Measurements from ENCODE around the gene CMSS1. TPM values are rescaled to one million over a fixed set of nuclear protein-coding genes. Genes with fewer than 3 reads are reported as not detected.

The CMSS1 gene
- polyA plus RNA-seq, 1 donor from 2014 or later = 31.8 TPM

- no peak for TF ChIP-seq POLR2AphosphoS5 (IDR thresholded peaks at IDR 0.05)
- TF ChIP-seq, protein P1, sequence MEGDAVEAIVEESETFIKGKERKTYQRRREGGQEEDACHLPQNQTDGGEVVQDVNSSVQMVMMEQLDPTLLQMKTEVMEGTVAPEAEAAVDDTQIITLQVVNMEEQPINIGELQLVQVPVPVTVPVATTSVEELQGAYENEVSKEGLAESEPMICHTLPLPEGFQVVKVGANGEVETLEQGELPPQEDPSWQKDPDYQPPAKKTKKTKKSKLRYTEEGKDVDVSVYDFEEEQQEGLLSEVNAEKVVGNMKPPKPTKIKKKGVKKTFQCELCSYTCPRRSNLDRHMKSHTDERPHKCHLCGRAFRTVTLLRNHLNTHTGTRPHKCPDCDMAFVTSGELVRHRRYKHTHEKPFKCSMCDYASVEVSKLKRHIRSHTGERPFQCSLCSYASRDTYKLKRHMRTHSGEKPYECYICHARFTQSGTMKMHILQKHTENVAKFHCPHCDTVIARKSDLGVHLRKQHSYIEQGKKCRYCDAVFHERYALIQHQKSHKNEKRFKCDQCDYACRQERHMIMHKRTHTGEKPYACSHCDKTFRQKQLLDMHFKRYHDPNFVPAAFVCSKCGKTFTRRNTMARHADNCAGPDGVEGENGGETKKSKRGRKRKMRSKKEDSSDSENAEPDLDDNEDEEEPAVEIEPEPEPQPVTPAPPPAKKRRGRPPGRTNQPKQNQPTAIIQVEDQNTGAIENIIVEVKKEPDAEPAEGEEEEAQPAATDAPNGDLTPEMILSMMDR (IDR thresholded peaks at IDR 0.05; ENCODE audit: poor library complexity, severe bottlenecking) = no peak
- TF ChIP-seq MXI1 (conservative IDR thresholded peaks at IDR 0.05; ENCODE audit: poor library complexity, severe bottlenecking) = no peak
- no peak for TF ChIP-seq SMC3 (conservative IDR thresholded peaks at IDR 0.05; ENCODE audit: poor library complexity)
- no peak for TF ChIP-seq EZH2 (IDR thresholded peaks at IDR 0.05; ENCODE audit: borderline replicate concordance, insufficient read depth, low read length, poor library complexity, severe bottlenecking)
- TF ChIP-seq, protein P2, sequence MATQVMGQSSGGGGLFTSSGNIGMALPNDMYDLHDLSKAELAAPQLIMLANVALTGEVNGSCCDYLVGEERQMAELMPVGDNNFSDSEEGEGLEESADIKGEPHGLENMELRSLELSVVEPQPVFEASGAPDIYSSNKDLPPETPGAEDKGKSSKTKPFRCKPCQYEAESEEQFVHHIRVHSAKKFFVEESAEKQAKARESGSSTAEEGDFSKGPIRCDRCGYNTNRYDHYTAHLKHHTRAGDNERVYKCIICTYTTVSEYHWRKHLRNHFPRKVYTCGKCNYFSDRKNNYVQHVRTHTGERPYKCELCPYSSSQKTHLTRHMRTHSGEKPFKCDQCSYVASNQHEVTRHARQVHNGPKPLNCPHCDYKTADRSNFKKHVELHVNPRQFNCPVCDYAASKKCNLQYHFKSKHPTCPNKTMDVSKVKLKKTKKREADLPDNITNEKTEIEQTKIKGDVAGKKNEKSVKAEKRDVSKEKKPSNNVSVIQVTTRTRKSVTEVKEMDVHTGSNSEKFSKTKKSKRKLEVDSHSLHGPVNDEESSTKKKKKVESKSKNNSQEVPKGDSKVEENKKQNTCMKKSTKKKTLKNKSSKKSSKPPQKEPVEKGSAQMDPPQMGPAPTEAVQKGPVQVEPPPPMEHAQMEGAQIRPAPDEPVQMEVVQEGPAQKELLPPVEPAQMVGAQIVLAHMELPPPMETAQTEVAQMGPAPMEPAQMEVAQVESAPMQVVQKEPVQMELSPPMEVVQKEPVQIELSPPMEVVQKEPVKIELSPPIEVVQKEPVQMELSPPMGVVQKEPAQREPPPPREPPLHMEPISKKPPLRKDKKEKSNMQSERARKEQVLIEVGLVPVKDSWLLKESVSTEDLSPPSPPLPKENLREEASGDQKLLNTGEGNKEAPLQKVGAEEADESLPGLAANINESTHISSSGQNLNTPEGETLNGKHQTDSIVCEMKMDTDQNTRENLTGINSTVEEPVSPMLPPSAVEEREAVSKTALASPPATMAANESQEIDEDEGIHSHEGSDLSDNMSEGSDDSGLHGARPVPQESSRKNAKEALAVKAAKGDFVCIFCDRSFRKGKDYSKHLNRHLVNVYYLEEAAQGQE (IDR thresholded peaks at IDR 0.05; ENCODE audit: borderline replicate concordance) = no peak
- TF ChIP-seq RAD21 (conservative IDR thresholded peaks at IDR 0.05) = no peak
- TF ChIP-seq TAF1 (IDR thresholded peaks at IDR 0.05; ENCODE audit: low read depth) = no peak
- TF ChIP-seq EP300 (conservative IDR thresholded peaks at IDR 0.05; ENCODE audit: poor library complexity, severe bottlenecking) = no peak
- Histone ChIP-seq H3F3A (ENCODE audit: insufficient read depth, low read length, poor library complexity, severe bottlenecking) (no peaks in the 10 kb centered on the region), H3K79me2 (replicated peaks; ENCODE audit: insufficient read depth, low read length) (no peaks in the 10 kb centered on the region), H3K9me2 (ENCODE audit: insufficient read depth, low read length) (no peaks in the 10 kb centered on the region), H3K27me3 (ENCODE audit: insufficient read depth, low read depth, low read length) (no peaks in the 10 kb centered on the region), H3K4me3 (ENCODE audit: low read length) (no peak overlapping the region), H3K36me3 (ENCODE audit: insufficient read depth, low read length) (no peaks in the 10 kb centered on the region), H3K9me3 (ENCODE audit: low read length) (no peaks in the 10 kb centered on the region), H2AFZ (ENCODE audit: low read depth, low read length) (no peak overlapping the region), H4K20me1 (ENCODE audit: insufficient read depth) (no peaks in the 10 kb centered on the region), H3K4me2 (ENCODE audit: low read length) (no peak overlapping the region), H3K27ac (ENCODE audit: low read length) (no peak overlapping the region), H3K9ac (ENCODE audit: low read length) (no peak overlapping the region)
Measured at GRCh38 chr3:100024520-100025303, 207.1 kb downstream of the CMSS1 start.

- no peak overlapping the region for H3K4me3 ChIP-seq (ENCODE audit: low read length)
- no peaks in the 10 kb centered on the region for H3K9me2 ChIP-seq (ENCODE audit: insufficient read depth, low read length)
- no peaks in the 10 kb centered on the region for H3K36me3 ChIP-seq (ENCODE audit: insufficient read depth, low read length)
- no peak overlapping the region for H3K9ac ChIP-seq (ENCODE audit: low read length)
- no peak overlapping the region for H2AFZ ChIP-seq (ENCODE audit: low read depth, low read length)
- no peak overlapping the region for H3K27ac ChIP-seq (ENCODE audit: low read length)
- H3K9me3 ChIP-seq (ENCODE audit: low read length) = no peaks in the 10 kb centered on the region
- H3F3A ChIP-seq (ENCODE audit: insufficient read depth, low read length, poor library complexity, severe bottlenecking) = no peaks in the 10 kb centered on the region
- H4K20me1 ChIP-seq (ENCODE audit: insufficient read depth) = no peaks in the 10 kb centered on the region
- TF ChIP-seq, protein P2 (IDR thresholded peaks at IDR 0.05; ENCODE audit: borderline replicate concordance) = no peak
- TF ChIP-seq MXI1 (conservative IDR thresholded peaks at IDR 0.05; ENCODE audit: poor library complexity, severe bottlenecking) (no peak), SMC3 (conservative IDR thresholded peaks at IDR 0.05; ENCODE audit: poor library complexity) (no peak), POLR2AphosphoS5 (IDR thresholded peaks at IDR 0.05) (no peak), TAF1 (IDR thresholded peaks at IDR 0.05; ENCODE audit: low read depth) (no peak), RAD21 (conservative IDR thresholded peaks at IDR 0.05) (no peak), EP300 (conservative IDR thresholded peaks at IDR 0.05; ENCODE audit: poor library complexity, severe bottlenecking) (no peak), EZH2 (IDR thresholded peaks at IDR 0.05; ENCODE audit: borderline replicate concordance, insufficient read depth, low read length, poor library complexity, severe bottlenecking) (no peak)
- TF ChIP-seq, protein P1 (IDR thresholded peaks at IDR 0.05; ENCODE audit: poor library complexity, severe bottlenecking) = no peak
- H3K27me3 ChIP-seq (ENCODE audit: insufficient read depth, low read depth, low read length) = no peaks in the 10 kb centered on the region
- H3K4me2 ChIP-seq (ENCODE audit: low read length) = no peak overlapping the region
- no peaks in the 10 kb centered on the region for H3K79me2 ChIP-seq (replicated peaks; ENCODE audit: insufficient read depth, low read length)
Measured at GRCh38 chr3:100027321-100027720, 209.7 kb downstream of the CMSS1 start.
